HUES64 (cell line): ENCODE results near the gene ASTL.

ENCODE experiments used
- H3K27ac ChIP-seq: 2 replicates; pipeline ENCODE4 v1.7.0; 2013; ENCODE audit warnings: low read depth, low read length, inconsistent platforms
- H3K27me3 ChIP-seq: 2 replicates; pipeline ENCODE4 v1.6.1; 2013; ENCODE audit warnings: mild to moderate bottlenecking, low read length; ENCODE audit not compliant: insufficient read depth
- H3K36me3 ChIP-seq: 2 replicates; pipeline ENCODE4 v1.6.1; 2013; ENCODE audit warnings: mild to moderate bottlenecking, low read length; ENCODE audit not compliant: insufficient read depth
- H3K4me1 ChIP-seq: 2 replicates; pipeline ENCODE4 v1.6.1; 2013; ENCODE audit warnings: mild to moderate bottlenecking, low read length, moderate library complexity; ENCODE audit not compliant: insufficient read depth
- H3K4me3 ChIP-seq: 2 replicates; pipeline ENCODE4 v1.5.1; 2013; ENCODE audit warnings: mild to moderate bottlenecking, low read length, moderate library complexity
- H3K9ac ChIP-seq: 2 replicates; pipeline ENCODE4 v1.6.1; 2013; ENCODE audit warnings: mild to moderate bottlenecking, low read depth, low read length
- H3K9me3 ChIP-seq: 2 replicates; pipeline ENCODE4 v1.6.1; 2013; ENCODE audit warnings: low read depth, low read length; ENCODE audit not compliant: insufficient read depth
- WGBS: fragments of 150-250, 120-280 bp; methylation state at CpG from one replicate; pipeline ENCODE4 v1.1.7; 2013; ENCODE audit warnings: missing lambda C conversion rate; 5-methylcytosine and 5-hydroxymethylcytosine counted together

Gene ASTL

GRCh38 chr2:96083989-96084857 lies 54.1 kb downstream of the ASTL start:
- Histone ChIP-seq H3K27me3 (no peaks in the 10 kb centered on the region), H3K9me3 (no peaks in the 10 kb centered on the region), H3K27ac (no peak overlapping the region), H3K9ac (no peak overlapping the region), H3K4me1 (no peaks in the 10 kb centered on the region), H3K4me3 (no peak overlapping the region), H3K36me3 (no peaks in the 10 kb centered on the region)
- 93% methylated on average over 22 of the region's 22 CpGs for WGBS

GRCh38 chr2:96083064-96083939 lies 55.0 kb downstream of the ASTL start:
- Histone ChIP-seq H3K9me3 (no peaks in the 10 kb centered on the region), H3K36me3 (no peaks in the 10 kb centered on the region), H3K27me3 (no peaks in the 10 kb centered on the region), H3K27ac (no peak overlapping the region), H3K4me1 (no peaks in the 10 kb centered on the region), H3K4me3 (no peak overlapping the region), H3K9ac (no peak overlapping the region)
- WGBS = 92% methylated on average over 9 of the region's 9 CpGs

GRCh38 chr2:96082211-96083063 lies 55.9 kb downstream of the ASTL start:
- Histone ChIP-seq H3K36me3 (no peaks in the 10 kb centered on the region), H3K27ac (no peak overlapping the region), H3K27me3 (no peaks in the 10 kb centered on the region), H3K4me3 (no peak overlapping the region), H3K9me3 (no peaks in the 10 kb centered on the region), H3K4me1 (no peaks in the 10 kb centered on the region), H3K9ac (no peak overlapping the region)
- WGBS = 94% methylated on average over 14 of the region's 14 CpGs

GRCh38 chr2:96081042-96081441 lies 57.3 kb downstream of the ASTL start:
- no peaks in the 10 kb centered on the region for H3K36me3 ChIP-seq
- no peaks in the 10 kb centered on the region for H3K9me3 ChIP-seq
- no peaks in the 10 kb centered on the region for H3K27me3 ChIP-seq
- no peak overlapping the region for H3K27ac ChIP-seq
- H3K9ac ChIP-seq = no peak overlapping the region
- H3K4me1 ChIP-seq = no peaks in the 10 kb centered on the region
- H3K4me3 ChIP-seq = no peak overlapping the region
- 100% methylated on average over 1 of the region's 2 CpGs for WGBS

GRCh38 chr2:96075199-96075771 lies 63.0 kb downstream of the ASTL start:
- Histone ChIP-seq H3K4me1 (no peaks in the 10 kb centered on the region), H3K4me3 (no peak overlapping the region), H3K36me3 (no peaks in the 10 kb centered on the region), H3K9ac (no peak overlapping the region), H3K27ac (no peak overlapping the region), H3K27me3 (no peaks in the 10 kb centered on the region), H3K9me3 (no peaks in the 10 kb centered on the region)
- WGBS = 93% methylated on average over 2 of the region's 2 CpGs

- no peak overlapping the region for H3K9ac ChIP-seq
- WGBS = 82% methylated on average over 6 of the region's 6 CpGs
- H3K27me3 ChIP-seq = no peaks in the 10 kb centered on the region
- no peak overlapping the region for H3K27ac ChIP-seq
- H3K9me3 ChIP-seq = no peaks in the 10 kb centered on the region
- H3K36me3 ChIP-seq = no peaks in the 10 kb centered on the region
- no peak overlapping the region for H3K4me3 ChIP-seq
- no peaks in the 10 kb centered on the region for H3K4me1 ChIP-seq
Measured at GRCh38 chr2:96074156-96074555, 64.1 kb downstream of the ASTL start.

- Histone ChIP-seq H3K9me3 (no peaks in the 10 kb centered on the region), H3K4me1 (no peaks in the 10 kb centered on the region), H3K27me3 (no peaks in the 10 kb centered on the region), H3K36me3 (no peaks in the 10 kb centered on the region), H3K27ac (no peak overlapping the region), H3K9ac (no peak overlapping the region), H3K4me3 (no peak overlapping the region)
- WGBS = 80% methylated on average over 7 of the region's 7 CpGs
Measured at GRCh38 chr2:96073170-96073775, 65.0 kb downstream of the ASTL start.
